GM21529 (cell line): ENCODE measurements around the gene VPS37B.
"Not testable (repeated sequence)": the region's sequence is repeated elsewhere in the genome, so short reads cannot be mapped to it uniquely, and the experiment has no call there.

Source experiments
- ATAC-seq: cut with Tn5 transposase; IDR thresholded peaks from one replicate; pipeline ENCODE4 v1.9.1; 2021; ENCODE audit not compliant: unreplicated experiment

The VPS37B gene

GRCh38 chr12:122884860-122885259 is 11.1 kb downstream of the VPS37B start:
- no peak for ATAC-seq

- no peak for ATAC-seq
Observed at GRCh38 chr12:122884091-122884826, 11.7 kb downstream of the VPS37B start.

GRCh38 chr12:122882908-122883558 is 12.9 kb downstream of the VPS37B start:
- ATAC-seq: no peak

- ATAC-seq: no peak
Observed at GRCh38 chr12:122880668-122881067, 15.3 kb downstream of the VPS37B start.

GRCh38 chr12:122880155-122880667 is 15.7 kb downstream of the VPS37B start:
- no peak for ATAC-seq

- ATAC-seq: no peak
Observed at GRCh38 chr12:122878780-122879612, 16.9 kb downstream of the VPS37B start.

- ATAC-seq: no peak
Observed at GRCh38 chr12:122876731-122877130, 19.2 kb downstream of the VPS37B start.

- not testable (repeated sequence) for ATAC-seq
Observed at GRCh38 chr12:122876281-122876680, 19.6 kb downstream of the VPS37B start.

GRCh38 chr12:122875590-122876220 is 20.2 kb downstream of the VPS37B start:
- peak; percentile 54 for ATAC-seq

GRCh38 chr12:122874081-122874480 is 21.8 kb downstream of the VPS37B start:
- ATAC-seq: no peak

- ATAC-seq: no peak
Observed at GRCh38 chr12:122873540-122873939, 22.4 kb downstream of the VPS37B start.

- no peak for ATAC-seq
Observed at GRCh38 chr12:122872815-122873361, 23.0 kb downstream of the VPS37B start.

GRCh38 chr12:122871851-122872780 is 23.8 kb downstream of the VPS37B start:
- peak; percentile 51 for ATAC-seq

- no peak for ATAC-seq
Observed at GRCh38 chr12:122870867-122871664, 24.9 kb downstream of the VPS37B start.

GRCh38 chr12:122870163-122870842 is 25.6 kb downstream of the VPS37B start:
- ATAC-seq: no peak

- no peak for ATAC-seq
Observed at GRCh38 chr12:122869207-122869973, 26.5 kb downstream of the VPS37B start.

- ATAC-seq: no peak
Observed at GRCh38 chr12:122868471-122869177, 27.3 kb downstream of the VPS37B start.
